ENCODE data around the gene AGAP1. TPM values are rescaled to one million over a fixed set of nuclear protein-coding genes. Genes with fewer than 3 reads are reported as not detected.

The AGAP1 gene
- total RNA-seq, 1 donor from 2014 or later: 44.0 TPM

DNA sequence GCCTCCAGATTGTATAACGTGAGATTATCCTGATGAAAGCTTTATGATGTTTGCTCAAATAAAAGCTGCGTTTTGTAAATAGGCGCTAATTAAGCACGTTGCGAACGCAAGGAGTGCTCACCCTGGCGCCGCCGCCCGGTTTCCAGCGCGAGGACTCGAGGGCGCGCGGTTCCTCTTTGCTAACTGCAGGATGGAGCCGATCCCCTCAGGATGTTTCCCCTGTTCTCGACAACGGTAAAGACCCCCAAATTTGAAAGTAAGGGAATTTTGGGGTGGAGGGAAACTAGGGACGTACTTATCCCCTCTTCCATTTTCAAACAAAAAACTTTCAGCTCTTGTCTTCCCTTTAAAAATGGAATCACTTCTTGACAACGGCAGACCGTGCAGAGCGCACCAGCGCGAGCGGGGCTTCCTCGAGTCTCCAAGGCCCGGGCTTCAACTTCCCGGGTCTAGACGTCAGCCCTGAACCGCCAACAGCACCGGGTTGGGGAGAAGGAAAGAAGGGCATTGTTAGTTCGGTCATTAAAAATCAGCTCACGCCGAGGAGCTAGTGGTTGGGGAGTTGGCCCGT lies 675.4 kb downstream of the AGAP1 start:
- Mint-ChIP-seq H3K4me1 (peaks cover 39% of the 10 kb centered on the region), H3K36me3 (no peaks in the 10 kb centered on the region), H3K4me3 (peak overlapping the region; percentile 1), H3K27ac (no peak overlapping the region), H3K9me3 (no peaks in the 10 kb centered on the region), H3K27me3 (ENCODE audit: low read depth) (peaks cover 86% of the 10 kb centered on the region)
- DNase-seq (ENCODE audit: low spot score in 2 of 2, unreplicated experiment in 2 of 2): no peak
- TF ChIP-seq, protein P1, sequence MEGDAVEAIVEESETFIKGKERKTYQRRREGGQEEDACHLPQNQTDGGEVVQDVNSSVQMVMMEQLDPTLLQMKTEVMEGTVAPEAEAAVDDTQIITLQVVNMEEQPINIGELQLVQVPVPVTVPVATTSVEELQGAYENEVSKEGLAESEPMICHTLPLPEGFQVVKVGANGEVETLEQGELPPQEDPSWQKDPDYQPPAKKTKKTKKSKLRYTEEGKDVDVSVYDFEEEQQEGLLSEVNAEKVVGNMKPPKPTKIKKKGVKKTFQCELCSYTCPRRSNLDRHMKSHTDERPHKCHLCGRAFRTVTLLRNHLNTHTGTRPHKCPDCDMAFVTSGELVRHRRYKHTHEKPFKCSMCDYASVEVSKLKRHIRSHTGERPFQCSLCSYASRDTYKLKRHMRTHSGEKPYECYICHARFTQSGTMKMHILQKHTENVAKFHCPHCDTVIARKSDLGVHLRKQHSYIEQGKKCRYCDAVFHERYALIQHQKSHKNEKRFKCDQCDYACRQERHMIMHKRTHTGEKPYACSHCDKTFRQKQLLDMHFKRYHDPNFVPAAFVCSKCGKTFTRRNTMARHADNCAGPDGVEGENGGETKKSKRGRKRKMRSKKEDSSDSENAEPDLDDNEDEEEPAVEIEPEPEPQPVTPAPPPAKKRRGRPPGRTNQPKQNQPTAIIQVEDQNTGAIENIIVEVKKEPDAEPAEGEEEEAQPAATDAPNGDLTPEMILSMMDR (IDR thresholded peaks at IDR 0.05; ENCODE audit: unreplicated experiment): no peak

- peaks cover 36% of the 10 kb centered on the region for H3K4me1 Mint-ChIP-seq
- H3K36me3 Mint-ChIP-seq: no peaks in the 10 kb centered on the region
- peaks cover 88% of the 10 kb centered on the region for H3K27me3 Mint-ChIP-seq (ENCODE audit: low read depth)
- H3K9me3 Mint-ChIP-seq: no peaks in the 10 kb centered on the region
- H3K4me3 Mint-ChIP-seq: peak overlapping the region; percentile 1
- TF ChIP-seq, protein P1 (IDR thresholded peaks at IDR 0.05; ENCODE audit: unreplicated experiment): no peak
- H3K27ac Mint-ChIP-seq: no peak overlapping the region
- no peak for DNase-seq (ENCODE audit: low spot score in 2 of 2, unreplicated experiment in 2 of 2)
Observed at GRCh38 chr2:236169741-236170589, 676.1 kb downstream of the AGAP1 start.

- peaks cover 37% of the 10 kb centered on the region for H3K4me1 Mint-ChIP-seq
- H3K27me3 Mint-ChIP-seq (ENCODE audit: low read depth): peaks cover 88% of the 10 kb centered on the region
- no peak overlapping the region for H3K27ac Mint-ChIP-seq
- DNase-seq (ENCODE audit: low spot score in 2 of 2, unreplicated experiment in 2 of 2): no peak
- TF ChIP-seq, protein P1 (IDR thresholded peaks at IDR 0.05; ENCODE audit: unreplicated experiment): no peak
- H3K4me3 Mint-ChIP-seq: no peak overlapping the region
- H3K9me3 Mint-ChIP-seq: no peaks in the 10 kb centered on the region
- no peaks in the 10 kb centered on the region for H3K36me3 Mint-ChIP-seq
Observed at GRCh38 chr2:236170590-236171165, 676.8 kb downstream of the AGAP1 start.

DNA sequence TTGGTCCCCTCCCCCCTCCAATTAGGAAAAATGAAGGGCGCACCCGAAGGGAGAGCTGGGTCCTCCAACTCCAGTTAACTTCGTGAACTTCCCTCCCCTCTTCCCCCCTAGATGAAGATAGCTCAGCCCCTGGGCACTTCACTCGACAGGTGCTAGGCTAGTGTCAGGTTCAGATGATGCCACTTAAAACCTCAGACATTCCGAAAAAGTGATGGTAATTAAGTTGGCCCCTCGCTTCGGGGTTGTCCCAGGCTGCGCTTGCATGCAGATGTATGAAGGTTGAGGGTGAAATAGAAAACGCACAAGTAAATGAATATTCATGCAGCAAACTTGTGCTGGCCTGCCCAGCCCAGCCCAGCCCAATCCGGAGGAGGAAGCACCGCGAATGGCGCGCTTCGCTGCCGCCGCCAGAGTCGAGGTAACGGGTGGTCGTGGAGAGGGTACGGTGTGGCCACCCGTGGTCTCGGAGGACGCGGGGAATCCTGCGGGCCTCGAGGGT lies 677.4 kb downstream of the AGAP1 start:
- Mint-ChIP-seq H3K36me3 (no peaks in the 10 kb centered on the region), H3K27ac (no peak overlapping the region), H3K27me3 (ENCODE audit: low read depth) (peaks cover 88% of the 10 kb centered on the region), H3K4me1 (peaks cover 39% of the 10 kb centered on the region), H3K9me3 (no peaks in the 10 kb centered on the region), H3K4me3 (no peak overlapping the region)
- no peak for DNase-seq (ENCODE audit: low spot score in 2 of 2, unreplicated experiment in 2 of 2)
- TF ChIP-seq, protein P1 (IDR thresholded peaks at IDR 0.05; ENCODE audit: unreplicated experiment): no peak

DNA sequence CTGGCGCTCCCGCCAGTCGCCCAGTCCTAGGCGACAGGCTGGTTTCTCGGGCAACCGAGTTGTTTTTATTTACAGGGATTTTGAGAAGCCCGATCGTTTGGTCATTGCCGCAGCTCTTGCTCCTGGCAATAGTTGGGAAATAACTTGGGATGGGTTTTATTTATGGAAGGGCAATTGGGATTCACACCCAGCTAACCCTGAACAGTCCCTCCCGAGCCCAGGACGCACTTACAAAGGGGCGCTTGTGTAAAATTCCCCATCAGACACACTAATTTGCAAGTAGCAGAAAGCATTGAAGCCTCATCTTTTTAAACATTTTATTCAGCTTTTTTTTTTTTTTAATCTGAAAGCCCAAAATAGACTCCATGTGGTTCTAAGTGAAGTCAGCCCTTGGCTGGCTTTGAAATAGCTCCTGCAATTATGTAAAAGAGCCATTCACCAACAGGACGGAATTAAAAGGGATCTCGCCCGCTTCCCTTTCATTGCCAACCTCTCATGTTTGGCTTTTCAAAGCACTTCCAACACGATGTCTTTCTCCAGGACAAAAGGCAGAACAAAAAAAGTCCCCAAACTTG lies 677.9 kb downstream of the AGAP1 start:
- H3K27me3 Mint-ChIP-seq (ENCODE audit: low read depth): peaks cover 87% of the 10 kb centered on the region

More for the DNA sequence above, 677.9 kb downstream of the AGAP1 start:
- no peaks in the 10 kb centered on the region for H3K36me3 Mint-ChIP-seq
- TF ChIP-seq, protein P1 (IDR thresholded peaks at IDR 0.05; ENCODE audit: unreplicated experiment): no peak
- no peak for DNase-seq (ENCODE audit: low spot score in 2 of 2, unreplicated experiment in 2 of 2)
- H3K27ac Mint-ChIP-seq: no peak overlapping the region
- H3K4me1 Mint-ChIP-seq: peaks cover 34% of the 10 kb centered on the region
- no peaks in the 10 kb centered on the region for H3K9me3 Mint-ChIP-seq
- no peak overlapping the region for H3K4me3 Mint-ChIP-seq

Data from mesothelial cell of epicardium (in vitro differentiated cells).